Endothelial cell of umbilical vein (primary cell): ENCODE results near the gene POU4F3. TPM values are rescaled to one million over a fixed set of nuclear protein-coding genes. Genes with fewer than 3 reads are reported as not detected.

Experiments used
- BruUV-seq: library from RNA; stranded (reverse); fragments of 400-500 nt; replicated peaks from 2 replicates; lab custom pipeline; 2021; lab: Mats Ljungman, UMichigan
- CTCF ChIA-PET: fragments of 300-600, 350-600 bp; sonication (Branson Sonifier 250); formaldehyde crosslinking; loops from one replicate; lab custom pipeline; 2021; ENCODE audit warnings: antibody characterized with exemption, inconsistent platforms; lab: Charles Lee
- POLR2A ChIA-PET: fragments of 300-600, 350-600 bp; sonication (Branson Sonifier 250); formaldehyde crosslinking; loops from one replicate; lab custom pipeline; 2021; ENCODE audit warnings: antibody characterized with exemption, inconsistent platforms; lab: Charles Lee
- DNase-seq: peaks from one replicate; pipeline ENCODE4 v3.0.0-alpha.2; 2011; ENCODE audit warnings: low read depth, low spot score
- FAIRE-seq: peaks from 2 replicates; lab custom pipeline; 2011; peaks lifted over from hg19 to GRCh38; lab: Jason Lieb, UNC
- H2AFZ ChIP-seq: 2 replicates; pipeline ENCODE4 v1.6.0; 2012; ENCODE audit warnings: low read depth, low read length, control low read depth, inconsistent platforms
- H3K27ac ChIP-seq: 2 replicates; pipeline ENCODE4 v1.5.1; 2011; ENCODE audit warnings: low read depth, mild to moderate bottlenecking, control low read depth, low read length, moderate library complexity; ENCODE audit not compliant: insufficient read depth
- H3K27me3 ChIP-seq, 2 experiments: 2 replicates each; pipeline versions ENCODE4 v1.6.0 to v1.6.1; 2011; ENCODE audit warnings: low read length in 2 of 2, mixed read lengths in 1 of 2; ENCODE audit not compliant: control insufficient read depth in 2 of 2, insufficient read depth in 2 of 2
- H3K36me3 ChIP-seq, 2 experiments: 2 replicates in 1 of 2; 3 replicates in 1 of 2; pipeline ENCODE4 v1.5.1; 2011; ENCODE audit warnings: low read length in 2 of 2, mild to moderate bottlenecking in 1 of 2, moderate library complexity in 1 of 2; ENCODE audit not compliant: control insufficient read depth in 2 of 2, insufficient read depth in 2 of 2; ENCODE audit errors: extremely low read depth in 1 of 2
- H3K4me1 ChIP-seq: 3 replicates; pipeline ENCODE4 v1.5.1; 2011; ENCODE audit warnings: mild to moderate bottlenecking, low read length; ENCODE audit not compliant: control insufficient read depth, insufficient read depth; ENCODE audit errors: extremely low read depth
- H3K4me2 ChIP-seq: 2 replicates; pipeline ENCODE4 v1.6.1; 2011; ENCODE audit warnings: low read length, control low read depth, mixed read lengths; ENCODE audit not compliant: insufficient read depth
- H3K4me3 ChIP-seq, 3 experiments: fragments of 200-600 bp in 1 of 3; sonication (generic), shearing (Covaris generic) in 1 of 3; replicated peaks in 1 of 3; 2 replicates each; pipeline ENCODE4 v1.5.1; 2011 to 2016; ENCODE audit warnings: control low read depth in 3 of 3, low read length in 3 of 3, mild to moderate bottlenecking in 2 of 3, inconsistent platforms in 1 of 3, low read depth in 1 of 3, moderate library complexity in 1 of 3; ENCODE audit not compliant: insufficient read depth in 1 of 3
- H3K79me2 ChIP-seq: 2 replicates; pipeline ENCODE4 v1.6.0; 2012; ENCODE audit warnings: low read length, inconsistent platforms; ENCODE audit not compliant: control insufficient read depth, insufficient read depth
- H3K9ac ChIP-seq: replicated peaks from 2 replicates; pipeline ENCODE3; 2011; ENCODE audit warnings: low read length, control low read depth; ENCODE audit not compliant: insufficient read depth; ENCODE audit errors: extremely low read depth
- H3K9me1 ChIP-seq: replicated peaks from 3 replicates; pipeline ENCODE4 v1.6.0; 2011; ENCODE audit warnings: mild to moderate bottlenecking, low read length; ENCODE audit not compliant: control insufficient read depth, insufficient read depth; ENCODE audit errors: extremely low read depth
- H3K9me3 ChIP-seq: replicated peaks from 2 replicates; pipeline ENCODE4 v1.5.1; 2012; ENCODE audit warnings: low read length, inconsistent platforms; ENCODE audit not compliant: control insufficient read depth, insufficient read depth
- H4K20me1 ChIP-seq: replicated peaks from 2 replicates; pipeline ENCODE3; 2011; ENCODE audit warnings: mild to moderate bottlenecking, low read length; ENCODE audit not compliant: control insufficient read depth, insufficient read depth; ENCODE audit errors: extremely low read depth
- CTCF ChIP-seq, 2 donors: IDR thresholded peaks; 1 replicate in 1 of 2; 2 replicates in 1 of 2; pipeline ENCODE4 v1.5.1; 2011; ENCODE audit warnings: low read length in 2 of 2, mild to moderate bottlenecking in 2 of 2, moderate library complexity in 2 of 2, control low read depth in 1 of 2, inconsistent platforms in 1 of 2, low read depth in 1 of 2; ENCODE audit not compliant: insufficient read depth in 1 of 2; ENCODE audit errors: extremely low read depth in 1 of 2
- EZH2 ChIP-seq: IDR thresholded peaks from 2 replicates; pipeline ENCODE4 v1.6.1; 2012; ENCODE audit warnings: borderline replicate concordance, low read depth, mild to moderate bottlenecking, moderate library complexity, low read length, inconsistent platforms; ENCODE audit not compliant: severe bottlenecking
- FOS ChIP-seq: IDR thresholded peaks from 2 replicates; pipeline ENCODE4 v1.6.1; 2011; ENCODE audit warnings: mild to moderate bottlenecking, low read length, moderate library complexity, borderline replicate concordance; ENCODE audit not compliant: insufficient read depth
- GATA2 ChIP-seq: IDR thresholded peaks from 2 replicates; pipeline ENCODE4 v1.7.0; 2011; ENCODE audit warnings: low read depth, mild to moderate bottlenecking, moderate library complexity, mixed read lengths, low read length; ENCODE audit not compliant: insufficient read length, insufficient read depth
- JUN ChIP-seq: IDR thresholded peaks from 2 replicates; pipeline ENCODE4 v1.6.1; 2011; ENCODE audit warnings: borderline replicate concordance, low read depth; ENCODE audit not compliant: insufficient read length, insufficient read depth
- MAX ChIP-seq: IDR thresholded peaks from 2 replicates; pipeline ENCODE4 v1.6.1; 2011; ENCODE audit not compliant: insufficient read depth, insufficient read length
- MYC ChIP-seq: IDR thresholded peaks from one replicate; pipeline ENCODE4 v1.6.1; 2011; ENCODE audit warnings: mild to moderate bottlenecking, low read depth, low read length
- POLR2A ChIP-seq: IDR thresholded peaks from 2 replicates; pipeline ENCODE4 v1.6.1; 2012; ENCODE audit warnings: low read depth, mild to moderate bottlenecking, control low read depth, low read length
- POLR2AphosphoS5 ChIP-seq: IDR thresholded peaks from 2 replicates; pipeline ENCODE4 v1.6.1; 2012; ENCODE audit warnings: low read depth, mild to moderate bottlenecking, control low read depth, low read length, moderate library complexity; ENCODE audit not compliant: insufficient read depth
- dilution Hi-C: fragments of 300-500 bp; cut with MboI; formaldehyde crosslinking; loops from one replicate; pipeline ENCODE4 v1.15.0; 2019; ENCODE audit warnings: low sequenced_read_pairs; ENCODE audit not compliant: extremely low pct_ligation_motif_present
- intact Hi-C: fragments of 100-400 bp; cut with micrococcal nuclease; formaldehyde crosslinking; loops from one replicate; pipeline ENCODE4 v1.10.0; 2022
- polyA plus RNA-seq, 4 experiments: library from polyadenylated mRNA; depleted of rRNA in 3 of 4; stranded (reverse) in 3 of 4; unstranded in 1 of 4; fragments of >200 nt; gene quantifications; 2 replicates each; pipeline versions ENCODE4 v1.2.1 to v1.2.3, GENCODE V29; 2011 to 2012; ENCODE audit warnings: missing spikeins in 1 of 4
- total RNA-seq: library from RNA; stranded (reverse); gene quantifications from 2 replicates; pipeline ENCODE4 v1.2.3, GENCODE V29; 2021

Gene POU4F3
- total and polyA plus RNA-seq, 2 donors (not counting 3 experiments of a cell fraction or from before 2014, with no cell fraction given) = 0.08 TPM; not detected in 1

GRCh38 chr5:146334074-146334533 is 4.5 kb upstream of the POU4F3 start:
- CTCF ChIA-PET = no interaction called here
- H3K9ac ChIP-seq = no peak overlapping the region
- intact Hi-C loops (no loop called here), dilution Hi-C loops (no loop called here)
- H3K79me2 ChIP-seq = no peaks in the 10 kb centered on the region
- POLR2A ChIA-PET = no interaction called here
- no peak for FAIRE-seq
- H3K4me2 ChIP-seq = no peak overlapping the region
- no TSS peak for BruUV-seq
- no peak for TF ChIP-seq JUN
- TF ChIP-seq GATA2 = no peak
- TF ChIP-seq EZH2 = no peak
- no peaks in the 10 kb centered on the region for H3K4me1 ChIP-seq
- no peaks in the 10 kb centered on the region for H3K9me3 ChIP-seq
- H3K27ac ChIP-seq = no peak overlapping the region
- H3K27me3 ChIP-seq = peaks cover 52 to 60% of the 10 kb centered on the region in 2 experiments
- no peaks in the 10 kb centered on the region for H4K20me1 ChIP-seq
- H3K36me3 ChIP-seq = no peaks in the 10 kb centered on the region
- H3K4me3 ChIP-seq = no peak overlapping the region
- no peak overlapping the region for H2AFZ ChIP-seq
- H3K9me1 ChIP-seq = no peaks in the 10 kb centered on the region
- DNase-seq = no peak

GRCh38 chr5:146336197-146336596 is 2.4 kb upstream of the POU4F3 start:
- Histone ChIP-seq H3K4me2 (no peak overlapping the region), H3K27me3 (peaks cover 69 to 80% of the 10 kb centered on the region in 2 experiments), H3K9me1 (no peaks in the 10 kb centered on the region), H3K4me1 (no peaks in the 10 kb centered on the region), H4K20me1 (no peaks in the 10 kb centered on the region), H3K27ac (no peak overlapping the region), H2AFZ (no peak overlapping the region), H3K4me3 (no peak overlapping the region), H3K9me3 (no peaks in the 10 kb centered on the region), H3K36me3 (no peaks in the 10 kb centered on the region), H3K79me2 (no peaks in the 10 kb centered on the region), H3K9ac (no peak overlapping the region)
- dilution Hi-C loops (no loop called here), intact Hi-C loops (no loop called here)
- FAIRE-seq (no peak), DNase-seq (no peak)
- TF ChIP-seq JUN = no peak
- TF ChIP-seq EZH2 = no peak
- TF ChIP-seq FOS = no peak
- no peak for TF ChIP-seq MYC
- no peak for TF ChIP-seq POLR2A
- TF ChIP-seq GATA2 = no peak
- no peak for TF ChIP-seq MAX
- TF ChIP-seq POLR2AphosphoS5 = no peak
- no peak for TF ChIP-seq CTCF (IDR thresholded peaks at IDR 0.05; ENCODE audit: extremely low read depth in 1 of 2, insufficient read depth in 1 of 2, low read depth in 1 of 2, low read length in 2 of 2)
- BruUV-seq = no TSS peak
- POLR2A ChIA-PET = no interaction called here
- CTCF ChIA-PET = no interaction called here
